Measurements from ENCODE around the gene C19orf81.

The C19orf81 gene

GRCh38 chr19:50679177-50680125, 30.2 kb downstream of the C19orf81 start:
- peak; percentile 73 for DNase-seq (ENCODE audit: low read depth, low spot score)

GRCh38 chr19:50686310-50687032, 37.2 kb downstream of the C19orf81 start:
- no peak for DNase-seq (ENCODE audit: low read depth, low spot score)

DNA sequence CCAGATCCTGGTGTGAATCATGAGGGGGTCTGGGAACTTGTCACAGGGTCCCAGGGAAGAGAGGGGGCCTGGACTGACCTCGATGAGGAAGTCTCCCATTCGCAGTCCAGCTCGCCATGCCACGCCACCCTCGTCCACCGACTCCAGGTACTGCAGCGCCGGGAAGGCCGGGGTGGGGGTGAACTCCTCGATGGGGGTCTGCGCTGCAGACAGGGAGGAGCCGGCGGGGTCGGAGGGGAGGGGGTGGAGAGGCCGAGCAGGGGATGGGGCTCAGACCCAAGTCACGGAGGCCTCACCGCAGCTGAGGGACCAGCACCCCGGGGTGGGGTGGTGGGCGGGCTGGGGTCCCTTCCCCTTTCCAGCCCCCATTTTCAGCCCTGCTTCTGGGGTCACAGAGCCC, 39.5 kb downstream of the C19orf81 start:
- no peak for DNase-seq (ENCODE audit: low read depth, low spot score)

DNA sequence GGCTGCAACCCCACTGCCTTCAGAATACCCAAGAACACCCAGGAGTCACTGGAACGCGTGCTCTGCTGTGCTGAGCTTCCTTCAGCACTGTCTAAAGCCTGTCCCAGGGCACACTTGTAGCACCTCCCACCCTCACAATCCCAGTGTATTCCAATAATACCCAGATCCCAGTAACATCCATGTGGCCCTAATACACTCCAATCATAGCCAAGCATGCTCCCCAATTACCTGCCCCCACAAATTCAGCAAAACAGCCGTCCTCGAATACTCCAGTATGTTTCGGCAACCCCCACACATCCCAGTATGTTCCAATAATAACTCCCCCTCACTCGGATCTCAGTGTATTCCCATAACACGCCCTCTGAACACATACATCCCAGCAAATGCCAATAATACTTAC, 41.2 kb downstream of the C19orf81 start:
- DNase-seq (ENCODE audit: low read depth, low spot score), result no peak

DNA sequence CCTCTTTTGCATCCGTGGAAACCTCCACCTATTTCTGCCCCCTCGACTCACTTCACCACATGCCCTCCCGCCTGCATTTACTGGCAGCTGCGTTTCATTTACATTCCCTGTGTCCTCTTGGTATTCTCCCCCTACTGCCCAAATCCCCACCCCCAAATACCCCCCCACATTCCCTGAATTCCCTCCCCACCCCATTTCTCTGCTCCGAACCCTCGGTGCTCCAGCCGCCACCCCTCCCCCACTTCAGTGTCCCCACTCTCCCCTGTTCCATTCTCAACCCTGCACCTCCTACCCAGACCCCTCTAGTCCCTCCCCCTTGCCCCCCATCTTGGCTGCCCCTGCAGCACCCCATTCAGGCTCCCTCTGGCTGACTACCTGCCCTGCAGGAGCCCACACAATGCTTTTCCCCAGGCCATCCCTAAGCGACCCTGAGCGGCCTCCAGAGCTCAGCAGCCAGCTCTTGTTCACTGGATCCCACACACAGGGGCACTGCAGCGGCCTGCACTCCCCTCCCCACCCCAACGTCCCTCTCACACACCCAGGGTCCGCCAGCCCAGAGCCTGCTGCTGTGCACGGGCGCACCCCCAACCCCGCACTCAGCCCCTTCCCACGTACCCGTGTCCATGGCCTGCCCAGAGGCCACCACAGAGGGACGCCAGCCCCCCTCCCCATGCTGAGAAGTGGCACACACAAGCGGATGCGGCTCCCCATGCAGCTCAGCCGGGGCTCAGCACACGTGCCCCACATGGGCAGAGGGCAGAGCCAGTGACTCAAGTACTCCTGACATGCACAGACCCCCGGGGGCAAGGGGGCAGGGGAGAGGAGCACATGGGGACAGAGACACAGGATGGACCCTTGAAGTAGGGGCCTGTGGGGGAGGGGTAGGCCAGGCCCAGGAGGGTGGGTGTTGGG, 44.1 kb downstream of the C19orf81 start:
- no peak for DNase-seq (ENCODE audit: low read depth, low spot score)

- DNase-seq (ENCODE audit: low read depth, low spot score), result no peak
Measured at GRCh38 chr19:50694815-50695145, 45.5 kb downstream of the C19orf81 start.

- DNase-seq (ENCODE audit: low read depth, low spot score), result peak; percentile 45
Measured at GRCh38 chr19:50695251-50696093, 46.2 kb downstream of the C19orf81 start.

GRCh38 chr19:50696094-50696483, 46.8 kb downstream of the C19orf81 start:
- DNase-seq (ENCODE audit: low read depth, low spot score), result no peak

DNA sequence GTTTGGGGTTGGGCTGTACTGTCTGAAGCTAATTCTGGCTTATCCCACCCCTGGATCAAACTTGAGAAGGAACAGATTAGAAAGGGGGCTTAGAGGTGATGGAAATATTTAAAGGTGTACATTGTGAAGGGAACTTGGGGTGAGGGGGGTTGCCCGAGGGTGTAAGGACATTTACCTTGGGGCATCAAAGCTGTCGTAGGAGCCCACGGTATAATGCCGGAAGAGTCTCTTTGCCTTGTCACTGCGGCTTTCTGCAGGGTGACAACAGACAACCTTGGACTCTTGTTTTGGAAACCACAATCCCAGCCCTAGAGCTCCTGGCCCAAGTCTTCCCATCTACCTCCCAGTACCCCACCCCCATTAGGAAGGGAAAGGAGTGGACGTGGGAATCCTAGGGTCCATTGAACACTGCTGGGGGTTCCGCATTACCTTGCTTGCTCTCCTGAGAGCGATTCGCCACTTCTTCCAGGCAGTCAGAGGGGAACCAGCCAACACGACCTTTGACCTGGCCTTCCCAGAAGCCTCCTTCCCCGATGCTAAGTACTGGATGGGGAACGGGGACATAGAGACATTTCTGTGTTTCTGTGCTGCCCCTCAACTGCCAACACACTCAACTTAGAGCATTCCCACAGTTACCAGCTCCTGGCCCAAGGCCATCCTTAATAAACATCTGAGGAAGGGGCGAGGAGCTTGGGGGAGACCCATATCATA, 48.3 kb downstream of the C19orf81 start:
- DNase-seq (ENCODE audit: low read depth, low spot score), result no peak

GRCh38 chr19:50701367-50701985, 52.2 kb downstream of the C19orf81 start:
- DNase-seq (ENCODE audit: low read depth, low spot score), result no peak

- DNase-seq (ENCODE audit: low read depth, low spot score), result no peak
Measured at GRCh38 chr19:50702158-50702870, 53.1 kb downstream of the C19orf81 start.

- DNase-seq (ENCODE audit: low read depth, low spot score), result no peak
Measured at GRCh38 chr19:50702871-50703829, 53.9 kb downstream of the C19orf81 start.

GRCh38 chr19:50703915-50704796, 54.9 kb downstream of the C19orf81 start:
- DNase-seq (ENCODE audit: low read depth, low spot score), result no peak

DNA sequence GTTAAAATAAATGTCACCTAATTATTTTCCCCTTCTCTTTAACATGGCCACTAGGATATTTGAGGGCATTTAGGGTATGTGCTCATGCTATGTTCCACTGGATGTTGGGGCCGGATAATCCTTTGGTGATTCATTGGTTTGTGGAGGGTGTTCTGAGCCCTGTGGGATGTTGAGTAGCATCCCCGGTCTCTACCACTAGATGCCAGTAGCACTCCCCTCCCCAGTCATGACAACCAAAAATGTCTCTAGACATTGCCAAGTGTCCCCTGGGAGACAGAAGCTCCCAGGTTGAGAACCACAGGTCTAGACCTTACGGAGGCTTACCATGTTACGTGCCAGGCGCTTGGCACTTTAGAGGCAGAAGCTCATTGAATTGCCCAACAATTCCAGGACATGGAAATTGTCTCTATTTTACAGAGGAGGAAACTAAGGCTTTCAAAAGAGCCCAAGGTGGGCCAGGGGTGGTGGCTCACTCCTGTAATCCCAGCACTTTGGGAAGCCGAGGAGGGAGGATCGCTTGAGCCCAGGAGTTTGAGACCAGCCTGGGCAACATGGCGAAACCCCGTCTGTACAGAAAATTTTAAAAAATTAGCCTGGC, 56.3 kb downstream of the C19orf81 start:
- peak; percentile 63 for DNase-seq (ENCODE audit: low read depth, low spot score)

GRCh38 chr19:50706387-50706786, 57.1 kb downstream of the C19orf81 start:
- no peak for DNase-seq (ENCODE audit: low read depth, low spot score)

GRCh38 chr19:50708179-50708879, 59.1 kb downstream of the C19orf81 start:
- no peak for DNase-seq (ENCODE audit: low read depth, low spot score)
